HG02610 (cell line): Measurements from ENCODE around the gene CLASP1.

Experiments
- ATAC-seq: cut with Tn5 transposase; IDR thresholded peaks from one replicate; pipeline ENCODE4 v1.9.1; 2021; ENCODE audit warnings: mild to moderate bottlenecking, moderate library complexity; ENCODE audit not compliant: unreplicated experiment

The CLASP1 gene

DNA sequence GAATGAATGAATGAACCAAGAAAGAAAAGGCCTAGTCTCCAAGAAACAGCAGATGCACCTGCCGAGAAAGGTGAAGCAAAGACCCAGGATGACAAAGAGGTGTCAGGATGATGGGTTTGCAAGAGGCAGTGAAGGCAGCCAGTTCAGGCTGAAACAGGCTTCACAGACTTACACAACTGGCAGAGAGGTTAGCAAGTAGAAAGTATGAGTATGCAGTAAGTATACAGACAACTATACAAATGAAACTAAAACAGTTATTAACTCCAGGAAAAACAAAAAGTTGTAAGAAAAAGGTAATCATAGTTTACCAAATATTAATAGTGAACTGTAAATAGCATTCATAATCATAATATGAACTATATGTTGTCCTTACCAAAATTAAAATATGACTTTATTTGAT lies 138.4 kb downstream of the CLASP1 start:
- no peak for ATAC-seq

- ATAC-seq: no peak
These were observed 142.6 kb downstream of the CLASP1 start for GRCh38 chr2:121506621-121507020.

DNA sequence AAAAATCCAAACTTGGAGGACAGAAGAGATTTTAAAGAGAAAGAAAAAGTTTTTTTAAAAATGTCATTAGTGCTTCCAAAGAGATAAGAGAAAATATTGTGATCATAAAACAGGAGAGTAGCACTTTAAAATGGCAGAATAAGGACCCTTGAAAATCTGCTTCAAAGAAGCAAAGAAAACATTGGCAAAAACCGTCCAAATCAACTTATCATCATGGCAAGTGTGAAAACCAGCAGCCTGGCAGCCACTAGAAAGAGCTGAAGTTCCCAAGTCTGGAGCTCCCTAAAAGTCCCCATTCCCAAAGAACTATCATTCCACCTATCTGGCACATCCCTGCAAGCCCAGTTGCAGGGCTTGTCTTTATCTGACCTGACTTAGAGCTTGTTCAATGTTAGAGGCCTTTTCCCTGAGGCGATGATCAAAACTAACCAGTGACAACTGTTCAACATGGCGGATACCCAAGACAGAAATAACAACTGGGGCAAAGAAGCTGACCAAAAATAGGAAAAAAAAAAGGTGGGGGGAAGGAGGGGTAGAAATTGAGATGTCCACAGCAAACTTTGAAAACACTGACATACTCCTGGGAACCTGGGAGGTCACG lies 143.2 kb downstream of the CLASP1 start:
- ATAC-seq: no peak

- ATAC-seq: no peak
These were observed 144.3 kb downstream of the CLASP1 start for GRCh38 chr2:121505005-121505404.

GRCh38 chr2:121504316-121504715 lies 144.9 kb downstream of the CLASP1 start:
- no peak for ATAC-seq

GRCh38 chr2:121502781-121503180 lies 146.5 kb downstream of the CLASP1 start:
- no peak for ATAC-seq

GRCh38 chr2:121502246-121502645 lies 147.0 kb downstream of the CLASP1 start:
- ATAC-seq: no peak

DNA sequence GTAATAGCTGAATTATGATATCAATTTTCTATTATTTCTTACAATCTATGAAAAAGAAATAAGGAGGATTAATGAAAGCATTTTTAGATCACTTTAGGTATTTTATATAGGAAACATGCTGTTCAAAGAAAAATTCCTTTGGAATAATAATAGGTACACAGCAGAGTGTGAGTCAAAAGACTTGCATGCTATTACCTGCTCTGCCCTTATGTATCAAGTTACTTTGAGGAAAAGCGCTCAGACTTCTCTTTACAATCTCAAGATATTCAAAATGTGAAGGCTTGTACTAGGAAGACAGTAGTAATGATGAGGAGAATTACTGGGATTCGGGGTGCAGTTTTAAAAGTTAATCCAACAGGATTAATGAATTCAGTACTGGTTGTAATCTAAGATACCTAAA lies 147.7 kb downstream of the CLASP1 start:
- ATAC-seq: no peak

GRCh38 chr2:121501031-121501430 lies 148.2 kb downstream of the CLASP1 start:
- no peak for ATAC-seq

GRCh38 chr2:121498731-121499130 lies 150.5 kb downstream of the CLASP1 start:
- ATAC-seq: no peak

GRCh38 chr2:121492409-121492808 lies 156.9 kb downstream of the CLASP1 start:
- no peak for ATAC-seq

GRCh38 chr2:121491518-121491917 lies 157.7 kb downstream of the CLASP1 start:
- no peak for ATAC-seq

- no peak for ATAC-seq
These were observed 158.6 kb downstream of the CLASP1 start for GRCh38 chr2:121490584-121491133.

GRCh38 chr2:121489911-121490583 lies 159.2 kb downstream of the CLASP1 start:
- no peak for ATAC-seq

DNA sequence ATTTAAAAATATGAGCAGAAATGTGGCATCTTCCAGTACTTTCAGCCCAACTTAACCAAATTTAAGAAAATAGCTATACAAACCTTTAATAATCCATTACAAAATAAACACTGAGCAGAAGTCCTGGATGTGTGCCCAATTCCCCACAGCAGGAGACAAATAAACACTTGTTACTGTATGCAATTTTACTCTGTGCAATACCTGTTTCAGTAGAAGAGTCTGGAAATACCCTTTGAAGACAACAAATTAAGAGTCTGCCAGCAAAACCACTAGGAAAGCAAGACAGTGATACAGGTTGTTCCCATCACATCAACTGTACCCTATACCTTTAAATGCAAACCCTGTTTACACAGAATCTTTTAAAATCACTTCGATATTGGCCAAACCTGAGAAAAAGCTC lies 160.0 kb downstream of the CLASP1 start:
- peak; percentile 80 for ATAC-seq

DNA sequence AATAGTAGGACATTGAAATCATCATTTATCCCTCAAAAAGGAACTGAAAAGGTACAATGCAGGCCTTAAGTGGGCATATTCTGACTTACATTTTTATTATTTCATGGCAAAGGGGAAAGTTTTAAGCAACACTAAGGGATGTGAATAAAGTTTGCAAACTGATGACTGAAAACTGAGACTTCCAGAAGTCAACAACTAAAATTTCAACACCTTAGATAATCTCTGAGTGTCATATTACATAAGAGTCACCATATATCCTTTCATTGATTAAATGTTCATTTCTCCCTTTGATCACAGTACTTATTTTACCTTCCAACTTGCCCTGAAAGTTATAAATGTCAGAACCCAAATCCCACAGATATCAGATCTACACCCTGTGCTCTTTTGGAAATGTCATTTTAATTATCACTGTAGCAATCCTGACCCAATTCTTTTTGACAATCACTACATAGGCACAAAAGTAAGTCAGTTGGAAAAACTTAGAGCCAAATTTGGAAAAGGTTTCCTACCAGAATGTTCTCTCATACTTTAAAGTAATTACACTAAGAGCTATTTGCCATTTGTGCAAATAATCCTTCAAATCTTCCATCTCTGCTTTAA lies 163.0 kb downstream of the CLASP1 start:
- ATAC-seq: no peak

DNA sequence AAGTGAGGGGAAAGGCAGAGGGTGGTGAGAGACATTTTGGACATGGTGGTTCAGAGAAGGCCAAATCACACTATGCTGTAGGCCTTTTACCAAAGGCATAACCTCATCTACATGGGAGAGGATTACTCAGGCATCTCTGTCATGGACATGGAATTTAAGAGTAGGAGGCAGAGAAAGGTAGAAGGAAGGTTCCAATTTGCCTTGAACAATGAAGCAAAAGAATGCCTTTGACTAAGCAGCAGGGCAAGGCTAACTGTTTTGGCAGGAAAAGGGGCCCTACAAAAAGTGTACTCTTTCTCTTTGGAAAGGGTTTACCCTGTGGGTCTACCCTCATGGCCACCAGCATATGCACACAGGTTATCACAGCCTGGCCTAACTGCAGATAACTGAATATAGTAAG lies 164.2 kb downstream of the CLASP1 start:
- ATAC-seq: no peak

- ATAC-seq: no peak
These were observed 165.4 kb downstream of the CLASP1 start for GRCh38 chr2:121483846-121484245.

DNA sequence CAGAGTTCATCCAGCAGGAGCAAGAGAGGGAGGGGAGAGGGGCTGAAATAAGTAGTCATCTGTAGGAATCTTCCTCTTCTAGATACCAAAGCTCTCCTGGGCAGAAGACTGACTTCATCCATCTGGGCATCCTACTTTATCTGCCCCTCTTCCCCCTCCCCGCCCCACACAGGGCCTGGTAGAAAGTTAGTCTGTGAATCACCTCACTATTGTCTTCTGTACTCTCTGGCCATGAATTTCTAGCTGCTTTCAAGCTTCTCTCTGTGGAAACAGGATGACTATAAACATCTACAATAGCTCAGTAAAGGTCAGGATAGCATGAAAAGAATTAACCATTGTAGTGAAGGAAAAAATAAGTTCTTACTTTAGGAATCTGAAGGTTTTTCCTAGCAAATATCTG lies 166.2 kb downstream of the CLASP1 start:
- ATAC-seq: no peak

DNA sequence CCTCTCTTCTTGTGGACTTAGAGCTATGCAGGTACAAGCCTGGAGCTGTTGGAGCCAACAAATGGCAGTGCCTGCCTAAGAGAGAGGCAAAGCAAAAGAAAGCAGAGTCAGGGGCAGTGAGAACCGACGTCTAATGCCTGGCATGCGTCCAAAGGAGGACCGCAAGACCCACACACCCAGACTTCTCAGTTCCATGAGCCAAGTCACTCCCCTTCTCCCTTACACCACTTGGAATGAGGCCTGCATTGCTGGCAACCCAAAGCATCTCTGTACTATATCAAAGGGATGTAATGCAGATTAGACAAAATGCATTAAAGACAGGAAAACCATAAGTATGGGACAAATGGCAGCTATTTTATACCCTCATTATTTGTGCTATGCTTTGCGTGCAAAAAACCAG lies 168.4 kb downstream of the CLASP1 start:
- no peak for ATAC-seq

DNA sequence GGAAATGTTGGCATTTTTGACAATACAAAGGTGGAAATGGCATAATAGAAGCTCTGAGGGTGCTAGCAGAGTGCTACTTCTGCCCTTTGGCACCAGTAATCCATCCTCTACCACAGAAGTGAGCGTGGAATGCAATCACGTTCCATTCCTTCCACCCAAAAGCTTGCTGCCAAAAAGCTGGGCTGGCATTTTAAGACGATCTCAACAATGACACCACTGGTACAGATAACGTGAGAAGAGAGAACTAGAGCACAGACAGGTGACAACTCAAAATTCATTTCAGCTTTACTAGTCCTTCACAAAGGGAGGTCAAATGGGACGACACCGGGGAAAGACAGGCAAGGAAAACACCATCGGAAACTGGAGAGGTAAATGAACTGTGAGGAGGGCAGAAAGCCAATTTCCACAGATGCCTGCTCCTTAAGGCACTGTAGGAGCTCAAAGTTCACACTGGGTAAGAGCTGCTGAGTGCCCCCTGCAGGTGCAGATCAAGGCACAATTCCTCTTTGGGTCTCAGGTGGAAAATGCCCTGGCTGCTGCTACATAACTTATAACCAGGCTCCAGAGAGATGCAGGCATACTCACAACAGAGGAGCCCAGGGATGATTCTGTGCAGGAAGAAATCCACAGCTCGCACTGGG lies 169.3 kb downstream of the CLASP1 start:
- no peak for ATAC-seq
